Heart left ventricle (tissue), 13 donors: ENCODE data around the gene XRCC5.

ENCODE experiments used
- CTCF ChIP-seq, 12 donors: fragments of 200-600 bp; sonication (generic) in 4 of 12; IDR thresholded peaks; one replicate each; pipeline versions ENCODE4 v1.5.0 to v1.8.0; 2018 to 2022; ENCODE audit warnings: antibody characterized with exemption in 12 of 12, mild to moderate bottlenecking in 5 of 12
- POLR2A ChIP-seq, 2 donors: fragments of 450-650 bp; IDR thresholded peaks; one replicate each; pipeline ENCODE4 v1.6.1; 2017; ENCODE audit warnings: antibody characterized with exemption in 2 of 2, mild to moderate bottlenecking in 2 of 2, moderate library complexity in 2 of 2
- donor health status: ischemic (EF 13 %, LVEDD 7.1; RV severe dilation, severe dysfunction).
- donor health status: DM: no; HTN: yes; CAD: no.
- donor health status: DM: no; HTN: no; CAD: no.
- donor health status: ischemic (EF 25% LVEDD 6.9; RV normal size, moderate dysfunction).
- donor health status: ischemic (EF 25% LVEDD 5.7; RV mildly dilated, moderate dysfunction).
- donor health status: ischemic (EF 35%, LVEDD 5.7; RV mildly dilated, moderate dysfunction).
- donor health status: nonischemic (EF 11% LVEDD 7.7; RV severe dilation, severe dysfunction).
- donor health status: DM: yes; HTN: yes; CAD: no.
- donor health status: PGD.
- donor health status: ischemic (EF 29% LVEDD 5.4; RV normal size, mild dysfunction).
- donor health status: nonischemic (EF 23%, LVEDD 6.1; RV moderate dilation, normal function).

- TF ChIP-seq CTCF (IDR thresholded peaks at IDR 0.05): no peak
- no peak for TF ChIP-seq POLR2A (IDR thresholded peaks at IDR 0.05)
Observed at GRCh38 chr2:216098421-216099334, 10.5 kb upstream of the XRCC5 start.
